H9 (cell line): ENCODE measurements around the gene APOBEC3G. TPM values are rescaled to one million over a fixed set of nuclear protein-coding genes. Genes with fewer than 3 reads are reported as not detected.
A peak's percentile ranks its signal among the peaks of the same experiment; 100 is the strongest.

ENCODE experiments used
- DNase-seq: peaks from one replicate; pipeline ENCODE4 v3.0.0-alpha.2; 2017
- H2AFZ ChIP-seq: one replicate; pipeline ENCODE4 v1.6.1; 2013; ENCODE audit warnings: mild to moderate bottlenecking, low read length, control low read depth, moderate library complexity
- H2AK5ac ChIP-seq: 2 replicates; pipeline ENCODE4 v1.6.1; 2013; ENCODE audit warnings: low read length, control low read depth, mixed read lengths; ENCODE audit not compliant: insufficient read length
- H2BK120ac ChIP-seq: one replicate; pipeline ENCODE4 v1.6.1; 2013; ENCODE audit warnings: low read depth, mild to moderate bottlenecking, low read length, control low read depth, inconsistent platforms; ENCODE audit not compliant: poor library complexity, severe bottlenecking
- H2BK12ac ChIP-seq: 2 replicates; pipeline ENCODE4 v1.6.1; 2013; ENCODE audit warnings: low read length, control low read depth, mixed read lengths, low read depth; ENCODE audit not compliant: insufficient read length
- H2BK15ac ChIP-seq: 2 replicates; pipeline ENCODE4 v1.6.1; 2013; ENCODE audit warnings: low read depth, low read length, control low read depth
- H2BK20ac ChIP-seq: one replicate; pipeline ENCODE4 v1.6.1; 2013; ENCODE audit warnings: low read depth, mild to moderate bottlenecking, low read length, control low read depth, inconsistent platforms; ENCODE audit not compliant: poor library complexity, severe bottlenecking
- H2BK5ac ChIP-seq: 2 replicates; pipeline ENCODE4 v1.6.1; 2013; ENCODE audit warnings: low read length, control low read depth, mixed read lengths; ENCODE audit not compliant: insufficient read length
- H3K14ac ChIP-seq: 2 replicates; pipeline ENCODE4 v1.6.1; 2013; ENCODE audit warnings: low read length, control low read depth; ENCODE audit not compliant: insufficient read depth
- H3K18ac ChIP-seq: 2 replicates; pipeline ENCODE4 v1.6.1; 2013; ENCODE audit warnings: low read depth, mild to moderate bottlenecking, mixed read lengths, low read length, control low read depth; ENCODE audit not compliant: insufficient read length
- H3K23ac ChIP-seq: 2 replicates; pipeline ENCODE4 v1.6.1; 2013; ENCODE audit warnings: low read length, control low read depth, mixed read lengths, low read depth; ENCODE audit not compliant: insufficient read length
- H3K23me2 ChIP-seq: 2 replicates; pipeline ENCODE4 v1.6.1; 2013; ENCODE audit warnings: low read depth, mild to moderate bottlenecking, mixed read lengths, low read length, control low read depth; ENCODE audit not compliant: insufficient read length, poor library complexity, severe bottlenecking
- H3K27ac ChIP-seq: 2 replicates; pipeline ENCODE4 v1.5.1; 2013; ENCODE audit warnings: low read length, control low read depth, mixed read lengths, low read depth; ENCODE audit not compliant: insufficient read length
- H3K27me3 ChIP-seq: 2 replicates; pipeline ENCODE4 v1.6.1; 2013; ENCODE audit warnings: low read length, control low read depth, inconsistent platforms; ENCODE audit not compliant: insufficient read depth
- H3K4ac ChIP-seq: 2 replicates; pipeline ENCODE4 v1.6.1; 2013; ENCODE audit warnings: low read depth, mild to moderate bottlenecking, control low read depth, inconsistent platforms, low read length, moderate library complexity
- H3K4me1 ChIP-seq: 2 replicates; pipeline ENCODE4 v1.6.1; 2013; ENCODE audit warnings: low read length, control low read depth, inconsistent platforms; ENCODE audit not compliant: insufficient read depth
- H3K4me2 ChIP-seq: 2 replicates; pipeline ENCODE4 v1.6.1; 2013; ENCODE audit warnings: low read length, control low read depth, mixed read lengths; ENCODE audit not compliant: insufficient read length, insufficient read depth
- H3K56ac ChIP-seq: 2 replicates; pipeline ENCODE4 v1.6.1; 2013; ENCODE audit warnings: low read depth, mild to moderate bottlenecking, mixed read lengths, low read length, control low read depth; ENCODE audit not compliant: insufficient read length
- H3K79me1 ChIP-seq: 2 replicates; pipeline ENCODE4 v1.6.1; 2013; ENCODE audit warnings: low read depth, mild to moderate bottlenecking, moderate library complexity, low read length, control low read depth, inconsistent platforms; ENCODE audit not compliant: insufficient read depth, poor library complexity, severe bottlenecking
- H3K79me2 ChIP-seq: 2 replicates; pipeline ENCODE4 v1.6.1; 2013; ENCODE audit warnings: low read length, control low read depth, inconsistent platforms; ENCODE audit not compliant: insufficient read depth
- H3K9ac ChIP-seq: 2 replicates; pipeline ENCODE4 v1.6.1; 2013; ENCODE audit warnings: low read length, control low read depth, mixed read lengths; ENCODE audit not compliant: insufficient read length; ENCODE audit errors: extremely low read depth
- H3K9me3 ChIP-seq: one replicate; pipeline ENCODE4 v1.6.1; 2013; ENCODE audit warnings: low read depth, low read length, inconsistent platforms; ENCODE audit not compliant: control insufficient read depth
- H3T11ph ChIP-seq: one replicate; pipeline ENCODE4 v1.6.1; 2013; ENCODE audit warnings: mild to moderate bottlenecking, low read length, control low read depth, inconsistent platforms
- H4K20me1 ChIP-seq: one replicate; pipeline ENCODE4 v1.6.1; 2013; ENCODE audit not compliant: control insufficient read depth, insufficient read length, insufficient read depth
- H4K5ac ChIP-seq: 2 replicates; pipeline ENCODE4 v1.6.1; 2013; ENCODE audit warnings: low read depth, mild to moderate bottlenecking, mixed read lengths, low read length, control low read depth; ENCODE audit not compliant: insufficient read length
- H4K8ac ChIP-seq: replicated peaks from 2 replicates; pipeline ENCODE4 v1.6.1; 2013; ENCODE audit warnings: low read length, control low read depth, mixed read lengths, low read depth; ENCODE audit not compliant: insufficient read length
- H4K91ac ChIP-seq: 2 replicates; pipeline ENCODE4 v1.6.1; 2013; ENCODE audit warnings: low read depth, mild to moderate bottlenecking, moderate library complexity, mixed read lengths, low read length, control low read depth; ENCODE audit not compliant: insufficient read length
- H3K27ac Mint-ChIP-seq, 3 experiments: 2 replicates in 2 of 3; 3 replicates in 1 of 3; pipeline ENCODE4 v1.8.0; 2020 to 2021; ENCODE audit warnings: mixed read lengths in 3 of 3, mild to moderate bottlenecking in 1 of 3, moderate library complexity in 1 of 3
- H3K27me3 Mint-ChIP-seq: 2 replicates; pipeline ENCODE4 v1.8.0; 2021; ENCODE audit warnings: low read depth, mild to moderate bottlenecking, moderate library complexity, mixed read lengths
- H3K36me3 Mint-ChIP-seq, 3 experiments: 2 replicates in 2 of 3; 3 replicates in 1 of 3; pipeline ENCODE4 v1.8.0; 2020 to 2021; ENCODE audit warnings: low read depth in 3 of 3, mixed read lengths in 3 of 3; ENCODE audit not compliant: insufficient read depth in 1 of 3
- H3K4me1 Mint-ChIP-seq, 2 experiments: 2 replicates each; pipeline ENCODE4 v1.8.0; 2020; ENCODE audit warnings: mixed read lengths in 2 of 2
- H3K4me3 Mint-ChIP-seq, 2 experiments: 2 replicates in 1 of 2; 3 replicates in 1 of 2; pipeline ENCODE4 v1.8.0; 2020 to 2021; ENCODE audit warnings: mild to moderate bottlenecking in 2 of 2, mixed read lengths in 2 of 2, moderate library complexity in 1 of 2
- H3K9me3 Mint-ChIP-seq, 2 experiments: 2 replicates in 1 of 2; 3 replicates in 1 of 2; pipeline ENCODE4 v1.8.0; 2020; ENCODE audit warnings: mild to moderate bottlenecking in 2 of 2, mixed read lengths in 2 of 2, moderate library complexity in 1 of 2
- CTCF ChIP-seq: fragments of 200-600 bp; sonication (generic); conservative IDR thresholded peaks from 3 replicates; pipeline ENCODE4 v1.8.0; 2021; ENCODE audit warnings: antibody characterized with exemption, mild to moderate bottlenecking
- WGBS: extraction: QIAGEN DNeasy Blood & Tissue Kit; methylation state at CpG from one replicate; pipeline ENCODE4 v1.1.7; 2013; ENCODE audit warnings: missing lambda C conversion rate, low lambda C conversion rate, mixed read lengths; ENCODE audit not compliant: insufficient read length; ENCODE audit errors: extremely low coverage; 5-methylcytosine and 5-hydroxymethylcytosine counted together
- total RNA-seq: library from RNA; stranded (reverse); gene quantifications from 2 replicates; pipeline ENCODE4 v1.2.1, GENCODE V29; 2021

The APOBEC3G gene
- total RNA-seq, 1 experiment from 2014 or later: 2.4 TPM

GRCh38 chr22:39028281-39028680, 48.8 kb upstream of the APOBEC3G start:
- no peak overlapping the region for H3K27ac ChIP-seq
- no peak for TF ChIP-seq CTCF

More at GRCh38 chr22:39028281-39028680, 48.8 kb upstream of the APOBEC3G start:
- Mint-ChIP-seq H3K36me3 (peaks cover 6 to 29% (median 23%) of the 10 kb centered on the region in 3 experiments), H3K27ac (peak overlapping the region in 1 of 3 experiments; percentile 40; a peak in 1 of 7 replicates), H3K27me3 (no peaks in the 10 kb centered on the region), H3K9me3 (no peaks in the 10 kb centered on the region; a peak in 1 of 5 replicates), H3K4me1 (peaks cover 34 to 52% of the 10 kb centered on the region in 2 experiments), H3K4me3 (no peak overlapping the region; a peak in 1 of 5 replicates)
- Histone ChIP-seq H3K4me1 (no peaks in the 10 kb centered on the region; the same call in 1 of the 2 replicates), H3K56ac (no peak overlapping the region), H2BK20ac (no peak overlapping the region), H4K91ac (no peak overlapping the region), H3K18ac (no peak overlapping the region), H4K20me1 (no peaks in the 10 kb centered on the region), H2BK5ac (no peak overlapping the region), H3T11ph (no peak overlapping the region), H2BK15ac (no peak overlapping the region), H3K79me1 (no peaks in the 10 kb centered on the region), H4K8ac (no peak overlapping the region), H2AFZ (no peak overlapping the region), H3K23ac (no peak overlapping the region), H3K27me3 (no peaks in the 10 kb centered on the region), H3K23me2 (no peaks in the 10 kb centered on the region), H3K9me3 (no peaks in the 10 kb centered on the region), H2BK120ac (no peak overlapping the region), H3K79me2 (no peaks in the 10 kb centered on the region), H2BK12ac (no peak overlapping the region), H2AK5ac (no peak overlapping the region), H3K4ac (no peak overlapping the region), H3K4me2 (no peak overlapping the region), H3K9ac (no peak overlapping the region), H3K14ac (no peak overlapping the region), H4K5ac (no peak overlapping the region)
- DNase-seq: no peak
- WGBS: no CpG with 5 or more reads among the region's 11 CpGs
